GM12892 (cell line): ENCODE data around the gene FLCN.

Source experiments
- POLR2AphosphoS5 ChIP-seq: IDR thresholded peaks from 2 replicates; pipeline ENCODE4 v1.6.1; 2011; ENCODE audit warnings: low read depth, low read length, control low read depth
- TAF1 ChIP-seq: IDR thresholded peaks from 2 replicates; pipeline ENCODE4 v1.6.1; 2011; ENCODE audit warnings: low read depth, mild to moderate bottlenecking, control low read depth, low read length, borderline replicate concordance

DNA sequence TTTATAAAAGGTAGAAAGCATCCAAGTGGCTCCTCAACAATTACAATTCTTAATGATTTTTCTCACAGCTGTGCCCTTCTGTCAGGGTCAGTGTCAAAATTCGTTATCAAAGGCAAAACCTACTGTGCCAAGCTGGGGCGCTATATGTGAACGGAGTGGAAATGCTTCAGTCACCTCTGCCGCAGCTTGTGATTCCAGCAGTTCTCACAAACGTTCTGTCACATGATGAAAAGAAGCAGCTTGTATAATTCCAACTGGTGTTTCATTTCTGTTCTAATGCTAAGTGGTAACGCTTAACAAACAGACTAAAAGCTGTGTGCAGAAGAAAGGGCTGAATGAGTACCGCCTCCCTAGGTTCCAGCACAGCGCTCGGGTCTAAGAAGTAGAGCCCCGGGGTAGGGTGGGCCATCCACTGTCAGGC, 45.0 kb downstream of the FLCN start:
- TF ChIP-seq POLR2AphosphoS5 (no peak), TAF1 (no peak)
